ENCODE measurements around the gene FOSL2. TPM values are rescaled to one million over a fixed set of nuclear protein-coding genes. Genes with fewer than 3 reads are reported as not detected.

The FOSL2 gene
- total and polyA plus RNA-seq, 4 donors, result 23.5 to 97.9 (median 68.5) TPM

DNA sequence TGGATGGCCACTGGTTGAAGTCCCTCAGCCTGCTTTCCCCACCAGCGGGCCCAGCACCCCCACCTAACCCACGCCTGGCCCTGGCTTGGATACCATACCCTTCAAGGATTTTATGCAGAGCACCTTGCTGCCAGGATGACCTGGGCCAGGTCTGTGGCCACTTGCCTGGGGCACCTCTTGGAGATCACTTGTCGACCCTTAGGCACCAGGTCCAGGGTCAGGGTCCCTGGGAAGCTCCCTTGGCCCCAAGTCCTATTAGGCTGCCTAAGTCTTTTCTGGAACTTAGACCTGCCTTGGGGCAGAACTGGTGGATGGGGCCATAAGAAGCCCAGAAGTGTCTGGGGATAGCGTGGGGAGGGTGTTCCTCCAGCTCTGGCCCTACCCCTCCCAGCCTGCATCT lies 39.1 kb downstream of the FOSL2 start:
- no peak overlapping the region for H3K27ac ChIP-seq (ENCODE audit: low read depth in 1 of 2, low read length in 1 of 2)
- WGBS, 2 donors, result 95 to 97% methylated on average over 4 of the region's 4 CpGs
- H3K27me3 ChIP-seq (ENCODE audit: control insufficient read depth in 3 of 3, insufficient read depth in 3 of 3, low read length in 2 of 3), result no peaks in the 10 kb centered on the region
- H3K4me3 ChIP-seq, result no peak overlapping the region
- H3K36me3 ChIP-seq (ENCODE audit: control insufficient read depth in 4 of 4, insufficient read depth in 4 of 4, low read length in 4 of 4), result no peaks in the 10 kb centered on the region
- peaks cover 0 to 6% (median 0%) of the 10 kb centered on the region in 4 donors for H3K9me3 ChIP-seq (ENCODE audit: control insufficient read depth in 4 of 4, insufficient read depth in 3 of 4, low read length in 3 of 4)
- no peaks in the 10 kb centered on the region for H3K4me1 ChIP-seq (ENCODE audit: control insufficient read depth in 5 of 5, insufficient read depth in 5 of 5, low read length in 5 of 5)
- H3K9ac ChIP-seq (ENCODE audit: insufficient read depth in 1 of 2, low read length in 2 of 2), result no peak overlapping the region
- DNase-seq (no peak), ATAC-seq (ENCODE audit: insufficient read depth, low FRiP score) (no peak)
- TF ChIP-seq, protein P1, sequence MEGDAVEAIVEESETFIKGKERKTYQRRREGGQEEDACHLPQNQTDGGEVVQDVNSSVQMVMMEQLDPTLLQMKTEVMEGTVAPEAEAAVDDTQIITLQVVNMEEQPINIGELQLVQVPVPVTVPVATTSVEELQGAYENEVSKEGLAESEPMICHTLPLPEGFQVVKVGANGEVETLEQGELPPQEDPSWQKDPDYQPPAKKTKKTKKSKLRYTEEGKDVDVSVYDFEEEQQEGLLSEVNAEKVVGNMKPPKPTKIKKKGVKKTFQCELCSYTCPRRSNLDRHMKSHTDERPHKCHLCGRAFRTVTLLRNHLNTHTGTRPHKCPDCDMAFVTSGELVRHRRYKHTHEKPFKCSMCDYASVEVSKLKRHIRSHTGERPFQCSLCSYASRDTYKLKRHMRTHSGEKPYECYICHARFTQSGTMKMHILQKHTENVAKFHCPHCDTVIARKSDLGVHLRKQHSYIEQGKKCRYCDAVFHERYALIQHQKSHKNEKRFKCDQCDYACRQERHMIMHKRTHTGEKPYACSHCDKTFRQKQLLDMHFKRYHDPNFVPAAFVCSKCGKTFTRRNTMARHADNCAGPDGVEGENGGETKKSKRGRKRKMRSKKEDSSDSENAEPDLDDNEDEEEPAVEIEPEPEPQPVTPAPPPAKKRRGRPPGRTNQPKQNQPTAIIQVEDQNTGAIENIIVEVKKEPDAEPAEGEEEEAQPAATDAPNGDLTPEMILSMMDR (IDR thresholded peaks at IDR 0.05; ENCODE audit: control extremely low read depth, extremely low read depth), result no peak

DNA sequence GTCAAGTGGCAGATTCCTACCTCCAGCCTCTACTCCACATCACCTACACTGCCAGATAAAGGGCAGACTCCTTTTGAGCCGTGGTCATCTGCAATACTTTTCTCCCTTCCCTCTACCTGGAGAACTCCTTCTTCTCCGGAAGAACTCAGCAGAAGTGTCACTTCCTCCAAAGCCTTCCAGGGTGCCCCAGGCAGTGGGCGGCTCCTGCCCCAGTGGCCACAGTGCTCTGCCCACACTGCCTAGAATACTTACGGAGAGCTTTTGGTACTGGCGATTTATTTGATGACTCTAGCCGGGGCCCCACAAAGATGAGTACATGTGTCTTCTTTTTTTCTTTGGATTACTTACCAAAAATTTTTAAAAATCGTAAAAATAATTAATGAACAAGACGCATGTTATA lies 39.7 kb downstream of the FOSL2 start:
- Histone ChIP-seq H3K36me3 (ENCODE audit: control insufficient read depth in 4 of 4, insufficient read depth in 4 of 4, low read length in 4 of 4) (no peaks in the 10 kb centered on the region), H3K9ac (ENCODE audit: insufficient read depth in 1 of 2, low read length in 2 of 2) (no peak overlapping the region), H3K27me3 (ENCODE audit: control insufficient read depth in 3 of 3, insufficient read depth in 3 of 3, low read length in 2 of 3) (no peaks in the 10 kb centered on the region), H3K4me1 (ENCODE audit: control insufficient read depth in 5 of 5, insufficient read depth in 5 of 5, low read length in 5 of 5) (no peaks in the 10 kb centered on the region), H3K9me3 (ENCODE audit: control insufficient read depth in 4 of 4, insufficient read depth in 3 of 4, low read length in 3 of 4) (peaks cover 0 to 6% (median 0%) of the 10 kb centered on the region in 4 donors), H3K27ac (ENCODE audit: low read depth in 1 of 2, low read length in 1 of 2) (no peak overlapping the region), H3K4me3 (no peak overlapping the region)
- TF ChIP-seq, protein P1 (IDR thresholded peaks at IDR 0.05; ENCODE audit: control extremely low read depth, extremely low read depth), result no peak
- no peak for ATAC-seq (ENCODE audit: insufficient read depth, low FRiP score)
- no peak for DNase-seq
- 75 to 82% methylated on average over 8 of the region's 8 CpGs for WGBS, 2 donors

- TF ChIP-seq, protein P1 (IDR thresholded peaks at IDR 0.05; ENCODE audit: control extremely low read depth, extremely low read depth), result no peak
- peaks cover 0 to 6% (median 0%) of the 10 kb centered on the region in 4 donors for H3K9me3 ChIP-seq (ENCODE audit: control insufficient read depth in 4 of 4, insufficient read depth in 3 of 4, low read length in 3 of 4)
- no peak for ATAC-seq (ENCODE audit: insufficient read depth, low FRiP score)
- no peak overlapping the region for H3K4me3 ChIP-seq
- peaks cover 0 to 2% (median 0%) of the 10 kb centered on the region in 5 donors for H3K4me1 ChIP-seq (ENCODE audit: control insufficient read depth in 5 of 5, insufficient read depth in 5 of 5, low read length in 5 of 5)
- WGBS, 2 donors, result 94 to 98% methylated on average over 2 of the region's 2 CpGs
- H3K9ac ChIP-seq (ENCODE audit: insufficient read depth in 1 of 2, low read length in 2 of 2), result no peak overlapping the region
- no peak overlapping the region for H3K27ac ChIP-seq (ENCODE audit: low read depth in 1 of 2, low read length in 1 of 2)
- no peak for DNase-seq
- no peaks in the 10 kb centered on the region for H3K27me3 ChIP-seq (ENCODE audit: control insufficient read depth in 3 of 3, insufficient read depth in 3 of 3, low read length in 2 of 3)
- no peaks in the 10 kb centered on the region for H3K36me3 ChIP-seq (ENCODE audit: control insufficient read depth in 4 of 4, insufficient read depth in 4 of 4, low read length in 4 of 4)
Measured at GRCh38 chr2:28433215-28433614, 40.6 kb downstream of the FOSL2 start.
